ENCODE measurements around the gene CTNND2.

CTNND2 gene

DNA sequence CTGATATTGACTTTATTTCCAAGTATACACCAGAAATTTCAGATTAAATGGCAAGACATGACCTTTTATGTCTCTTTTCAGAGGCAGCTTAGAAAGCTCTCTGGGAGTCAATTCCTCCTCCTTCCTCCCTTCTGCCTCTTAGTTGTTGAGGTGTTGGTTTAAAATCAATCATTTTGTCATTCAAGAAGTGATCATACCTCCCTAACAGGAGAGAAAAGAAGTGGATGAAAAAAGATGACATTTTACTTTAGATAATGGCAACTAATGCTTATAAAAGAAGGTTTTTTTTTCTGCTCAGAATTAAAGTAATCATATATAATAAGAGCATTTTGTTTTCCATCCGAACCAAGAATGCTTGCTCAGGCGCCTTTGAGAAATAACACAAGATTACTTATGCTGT is 448.7 kb downstream of the CTNND2 start:
- no peaks in the 10 kb centered on the region for H3K4me1 ChIP-seq (ENCODE audit: low read depth, poor library complexity, severe bottlenecking)
- no peaks in the 10 kb centered on the region for H4K20me1 ChIP-seq (ENCODE audit: insufficient read depth)
- no peak overlapping the region for H2AFZ ChIP-seq (ENCODE audit: low read depth)
- no peaks in the 10 kb centered on the region for H3K36me3 ChIP-seq (ENCODE audit: insufficient read depth)
- no peak overlapping the region for H3K27ac ChIP-seq
- no peak overlapping the region for H3K4me3 ChIP-seq (IDR thresholded peaks at IDR 0.05; ENCODE audit: insufficient read depth, low read depth, low read length)
- H3K4me2 ChIP-seq = no peak overlapping the region
- H3K9ac ChIP-seq = no peak overlapping the region
- no peaks in the 10 kb centered on the region for H3K27me3 ChIP-seq (ENCODE audit: insufficient read depth, low read depth)
- H3K79me2 ChIP-seq (ENCODE audit: insufficient read depth, low read depth) = no peaks in the 10 kb centered on the region
- TF ChIP-seq, protein P1, sequence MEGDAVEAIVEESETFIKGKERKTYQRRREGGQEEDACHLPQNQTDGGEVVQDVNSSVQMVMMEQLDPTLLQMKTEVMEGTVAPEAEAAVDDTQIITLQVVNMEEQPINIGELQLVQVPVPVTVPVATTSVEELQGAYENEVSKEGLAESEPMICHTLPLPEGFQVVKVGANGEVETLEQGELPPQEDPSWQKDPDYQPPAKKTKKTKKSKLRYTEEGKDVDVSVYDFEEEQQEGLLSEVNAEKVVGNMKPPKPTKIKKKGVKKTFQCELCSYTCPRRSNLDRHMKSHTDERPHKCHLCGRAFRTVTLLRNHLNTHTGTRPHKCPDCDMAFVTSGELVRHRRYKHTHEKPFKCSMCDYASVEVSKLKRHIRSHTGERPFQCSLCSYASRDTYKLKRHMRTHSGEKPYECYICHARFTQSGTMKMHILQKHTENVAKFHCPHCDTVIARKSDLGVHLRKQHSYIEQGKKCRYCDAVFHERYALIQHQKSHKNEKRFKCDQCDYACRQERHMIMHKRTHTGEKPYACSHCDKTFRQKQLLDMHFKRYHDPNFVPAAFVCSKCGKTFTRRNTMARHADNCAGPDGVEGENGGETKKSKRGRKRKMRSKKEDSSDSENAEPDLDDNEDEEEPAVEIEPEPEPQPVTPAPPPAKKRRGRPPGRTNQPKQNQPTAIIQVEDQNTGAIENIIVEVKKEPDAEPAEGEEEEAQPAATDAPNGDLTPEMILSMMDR (conservative IDR thresholded peaks at IDR 0.05; ENCODE audit: low read depth, low read length) = no peak

GRCh38 chr5:11452852-11453251 is 451.4 kb downstream of the CTNND2 start:
- Histone ChIP-seq H2AFZ (ENCODE audit: low read depth) (no peak overlapping the region), H4K20me1 (ENCODE audit: insufficient read depth) (no peaks in the 10 kb centered on the region), H3K27me3 (ENCODE audit: insufficient read depth, low read depth) (no peaks in the 10 kb centered on the region), H3K79me2 (ENCODE audit: insufficient read depth, low read depth) (no peaks in the 10 kb centered on the region), H3K4me3 (IDR thresholded peaks at IDR 0.05; ENCODE audit: insufficient read depth, low read depth, low read length) (no peak overlapping the region), H3K4me1 (ENCODE audit: low read depth, poor library complexity, severe bottlenecking) (no peaks in the 10 kb centered on the region), H3K27ac (no peak overlapping the region), H3K4me2 (no peak overlapping the region), H3K36me3 (ENCODE audit: insufficient read depth) (no peaks in the 10 kb centered on the region), H3K9ac (no peak overlapping the region)
- TF ChIP-seq, protein P1 (conservative IDR thresholded peaks at IDR 0.05; ENCODE audit: low read depth, low read length) = no peak

DNA sequence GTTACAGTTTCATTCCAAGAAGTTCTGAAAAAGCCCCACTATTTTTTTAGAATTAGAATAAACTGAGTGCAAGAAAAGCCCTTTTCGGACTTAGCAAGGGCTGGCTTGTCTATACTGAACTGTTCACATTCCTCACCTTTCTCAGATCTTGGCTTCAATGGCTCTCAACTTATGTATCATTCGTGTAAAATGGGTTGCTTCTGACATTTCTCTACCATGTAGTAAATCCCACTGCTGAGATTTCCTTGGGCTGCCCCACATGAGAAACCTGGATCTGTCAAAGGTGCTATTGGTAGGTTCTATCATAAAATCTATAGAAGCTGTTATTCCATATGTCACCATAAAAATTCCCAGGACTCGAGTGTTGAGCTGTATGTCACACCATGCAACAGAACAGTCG is 454.3 kb downstream of the CTNND2 start:
- Histone ChIP-seq H3K4me1 (ENCODE audit: low read depth, poor library complexity, severe bottlenecking) (no peaks in the 10 kb centered on the region), H3K9ac (no peak overlapping the region), H3K4me2 (no peak overlapping the region), H3K79me2 (ENCODE audit: insufficient read depth, low read depth) (no peaks in the 10 kb centered on the region), H4K20me1 (ENCODE audit: insufficient read depth) (no peaks in the 10 kb centered on the region), H3K27ac (no peak overlapping the region), H2AFZ (ENCODE audit: low read depth) (no peak overlapping the region), H3K4me3 (IDR thresholded peaks at IDR 0.05; ENCODE audit: insufficient read depth, low read depth, low read length) (no peak overlapping the region), H3K36me3 (ENCODE audit: insufficient read depth) (no peaks in the 10 kb centered on the region), H3K27me3 (ENCODE audit: insufficient read depth, low read depth) (no peaks in the 10 kb centered on the region)
- TF ChIP-seq, protein P1 (conservative IDR thresholded peaks at IDR 0.05; ENCODE audit: low read depth, low read length) = no peak

- H3K4me3 ChIP-seq (IDR thresholded peaks at IDR 0.05; ENCODE audit: insufficient read depth, low read depth, low read length) = no peak overlapping the region
- no peak overlapping the region for H2AFZ ChIP-seq (ENCODE audit: low read depth)
- no peak overlapping the region for H3K9ac ChIP-seq
- H3K27me3 ChIP-seq (ENCODE audit: insufficient read depth, low read depth) = no peaks in the 10 kb centered on the region
- no peak overlapping the region for H3K4me2 ChIP-seq
- no peak overlapping the region for H3K27ac ChIP-seq
- no peaks in the 10 kb centered on the region for H3K79me2 ChIP-seq (ENCODE audit: insufficient read depth, low read depth)
- H3K4me1 ChIP-seq (ENCODE audit: low read depth, poor library complexity, severe bottlenecking) = no peaks in the 10 kb centered on the region
- H3K36me3 ChIP-seq (ENCODE audit: insufficient read depth) = no peaks in the 10 kb centered on the region
- TF ChIP-seq, protein P1 (conservative IDR thresholded peaks at IDR 0.05; ENCODE audit: low read depth, low read length) = no peak
- no peaks in the 10 kb centered on the region for H4K20me1 ChIP-seq (ENCODE audit: insufficient read depth)
These were observed 455.0 kb downstream of the CTNND2 start for GRCh38 chr5:11449217-11449616.

Data from KMS-11 (cell line).